ENCODE results near the gene TEX2. TPM values are rescaled to one million over a fixed set of nuclear protein-coding genes. Genes with fewer than 3 reads are reported as not detected.

TEX2 gene
- total RNA-seq, 1 experiment from 2014 or later = 27.9 TPM

DNA sequence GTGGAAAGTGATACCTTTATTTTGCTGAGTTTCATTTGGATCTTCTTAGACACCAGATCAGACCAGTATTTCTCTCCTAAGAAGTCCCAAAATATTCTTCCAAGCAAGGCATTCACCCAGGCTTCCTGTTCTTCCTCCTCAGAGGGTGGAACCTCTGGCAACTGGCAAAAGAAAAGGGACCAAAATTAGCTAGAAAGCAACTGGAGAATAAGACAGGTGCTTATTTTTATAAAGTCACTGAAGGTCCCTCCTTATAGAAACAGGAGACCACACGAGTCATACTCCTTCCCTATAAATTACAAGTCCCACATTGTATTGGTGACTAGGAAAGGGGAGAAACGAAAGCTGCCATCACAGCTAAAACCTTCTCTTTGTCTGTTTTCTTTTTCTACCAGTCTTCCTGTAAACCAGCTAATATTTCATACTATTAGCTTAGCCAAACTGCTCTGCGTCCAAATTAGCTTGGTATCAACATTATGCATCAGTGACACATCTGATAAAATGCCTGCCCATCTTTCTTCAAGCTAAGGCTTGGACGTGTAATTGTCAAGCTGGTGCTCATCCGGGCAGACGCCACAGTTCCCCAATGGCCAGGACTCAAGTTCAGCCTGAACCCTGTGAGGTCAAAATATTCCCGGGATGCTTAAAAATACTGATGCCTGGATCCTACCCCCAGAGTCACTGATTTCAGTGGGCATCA, 85.6 kb downstream of the TEX2 start:
- POLR2A ChIA-PET (ENCODE audit: unreplicated experiment) = no interaction called here
- Histone ChIP-seq H3F3A (ENCODE audit: insufficient read depth, low read depth) (no peaks in the 10 kb centered on the region), H3K9me2 (ENCODE audit: insufficient read depth) (no peaks in the 10 kb centered on the region), H3K9me3 (ENCODE audit: insufficient read depth, low read depth) (0 out of 2 replicates have a peak, but pooled peaks cover 3% of the 10 kb centered on the region), H3K27me3 (ENCODE audit: insufficient read depth, low read depth) (no peaks in the 10 kb centered on the region), H3K4me3 (no peak overlapping the region), H3K27ac (no peak overlapping the region), H3K4me2 (no peak overlapping the region), H3K79me2 (ENCODE audit: low read depth) (no peaks in the 10 kb centered on the region), H4K20me1 (ENCODE audit: insufficient read depth) (no peaks in the 10 kb centered on the region), H2AFZ (no peak overlapping the region), H3K4me1 (replicated peaks; ENCODE audit: insufficient read depth) (no peaks in the 10 kb centered on the region), H3K36me3 (ENCODE audit: low read depth) (no peaks in the 10 kb centered on the region)
- DNase-seq = no peak
- no TSS peak for BruUV-seq (replicated peaks)
- CTCF ChIA-PET = no interaction called here
- TF ChIP-seq EZH2 (IDR thresholded peaks at IDR 0.05; ENCODE audit: low read depth) = no peak
- TF ChIP-seq, protein P1, sequence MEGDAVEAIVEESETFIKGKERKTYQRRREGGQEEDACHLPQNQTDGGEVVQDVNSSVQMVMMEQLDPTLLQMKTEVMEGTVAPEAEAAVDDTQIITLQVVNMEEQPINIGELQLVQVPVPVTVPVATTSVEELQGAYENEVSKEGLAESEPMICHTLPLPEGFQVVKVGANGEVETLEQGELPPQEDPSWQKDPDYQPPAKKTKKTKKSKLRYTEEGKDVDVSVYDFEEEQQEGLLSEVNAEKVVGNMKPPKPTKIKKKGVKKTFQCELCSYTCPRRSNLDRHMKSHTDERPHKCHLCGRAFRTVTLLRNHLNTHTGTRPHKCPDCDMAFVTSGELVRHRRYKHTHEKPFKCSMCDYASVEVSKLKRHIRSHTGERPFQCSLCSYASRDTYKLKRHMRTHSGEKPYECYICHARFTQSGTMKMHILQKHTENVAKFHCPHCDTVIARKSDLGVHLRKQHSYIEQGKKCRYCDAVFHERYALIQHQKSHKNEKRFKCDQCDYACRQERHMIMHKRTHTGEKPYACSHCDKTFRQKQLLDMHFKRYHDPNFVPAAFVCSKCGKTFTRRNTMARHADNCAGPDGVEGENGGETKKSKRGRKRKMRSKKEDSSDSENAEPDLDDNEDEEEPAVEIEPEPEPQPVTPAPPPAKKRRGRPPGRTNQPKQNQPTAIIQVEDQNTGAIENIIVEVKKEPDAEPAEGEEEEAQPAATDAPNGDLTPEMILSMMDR (conservative IDR thresholded peaks at IDR 0.05) = no peak
- intact Hi-C loops (cut with micrococcal nuclease; ENCODE audit: unreplicated experiment) = no loop called here

DNA sequence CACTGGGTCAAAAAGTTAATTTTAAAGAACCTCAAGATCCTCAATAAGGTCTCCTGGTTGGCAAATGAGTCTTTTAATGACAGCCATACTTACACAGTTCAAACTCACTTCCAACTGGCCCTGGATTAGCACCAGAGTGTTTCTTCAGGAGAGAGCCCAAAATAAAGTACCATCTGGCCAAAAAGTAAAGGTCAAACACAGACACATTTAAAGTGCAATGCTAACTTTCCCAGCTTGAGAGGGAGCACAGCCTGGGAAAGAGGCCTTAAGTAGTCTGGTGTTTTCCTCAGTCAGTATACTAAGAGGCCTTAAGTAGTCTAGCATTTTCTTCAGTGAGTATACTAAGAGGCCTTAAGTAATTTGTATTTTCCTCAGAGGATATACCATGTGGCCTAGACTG, 86.5 kb downstream of the TEX2 start:
- H3K9me3 ChIP-seq (ENCODE audit: insufficient read depth, low read depth) = 0 out of 2 replicates have a peak, but pooled peaks cover 3% of the 10 kb centered on the region
- no peak overlapping the region for H3K27ac ChIP-seq
- no peak overlapping the region for H3K4me3 ChIP-seq
- CTCF ChIA-PET = interaction anchor here (0.7 kb wide), 1 partner anchor 26 kb away, joined by 3 read pairs; no protein-coding TSS in a partner anchor
- H2AFZ ChIP-seq = no peak overlapping the region
- H3K4me1 ChIP-seq (replicated peaks; ENCODE audit: insufficient read depth) = no peaks in the 10 kb centered on the region
- no peak for TF ChIP-seq EZH2 (IDR thresholded peaks at IDR 0.05; ENCODE audit: low read depth)
- TF ChIP-seq, protein P1 (conservative IDR thresholded peaks at IDR 0.05) = no peak
- H3K36me3 ChIP-seq (ENCODE audit: low read depth) = no peaks in the 10 kb centered on the region
- H3K4me2 ChIP-seq = no peak overlapping the region
- BruUV-seq (replicated peaks) = no TSS peak
- no peaks in the 10 kb centered on the region for H3K27me3 ChIP-seq (ENCODE audit: insufficient read depth, low read depth)
- no peaks in the 10 kb centered on the region for H4K20me1 ChIP-seq (ENCODE audit: insufficient read depth)
- H3K9me2 ChIP-seq (ENCODE audit: insufficient read depth) = no peaks in the 10 kb centered on the region
- DNase-seq = no peak
- H3K79me2 ChIP-seq (ENCODE audit: low read depth) = no peaks in the 10 kb centered on the region
- intact Hi-C loops (cut with micrococcal nuclease; ENCODE audit: unreplicated experiment) = no loop called here
- POLR2A ChIA-PET (ENCODE audit: unreplicated experiment) = no interaction called here
- H3F3A ChIP-seq (ENCODE audit: insufficient read depth, low read depth) = no peaks in the 10 kb centered on the region

DNA sequence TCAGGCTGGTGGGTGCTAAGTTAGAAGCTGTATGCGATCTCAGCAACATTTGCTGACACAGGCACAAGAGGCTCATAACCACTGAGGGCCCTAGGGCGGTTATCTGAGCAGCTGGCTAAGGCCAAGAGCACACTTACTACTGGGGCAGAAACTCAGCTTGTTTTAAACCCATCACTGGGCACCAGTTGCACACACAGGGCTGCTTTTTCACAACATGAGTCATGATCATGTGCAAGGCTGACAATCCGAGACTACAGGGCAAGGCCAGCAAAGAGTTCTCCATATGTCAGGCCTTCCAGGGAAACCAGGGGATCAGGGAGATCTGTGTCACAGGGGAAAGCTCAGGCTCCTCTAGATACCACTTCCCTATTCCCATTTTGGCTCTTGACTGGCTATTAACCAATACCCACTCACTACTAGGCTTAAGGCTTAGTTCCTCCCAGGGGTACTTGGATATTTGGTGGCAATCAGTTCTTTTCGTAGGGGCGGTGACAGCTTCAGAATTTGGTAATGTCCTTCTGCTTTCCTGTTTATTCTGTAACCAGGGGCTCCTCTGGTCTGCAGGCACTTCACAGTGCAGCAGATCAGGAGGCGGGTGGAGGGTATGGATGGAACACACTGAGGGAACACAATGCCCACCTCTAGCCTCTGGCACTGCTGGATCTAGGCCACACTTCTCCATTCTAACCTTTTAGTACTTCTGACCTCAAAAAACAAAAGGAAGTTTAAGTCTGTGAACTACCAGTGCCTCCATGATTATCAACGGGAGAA, 88.2 kb downstream of the TEX2 start:
- intact Hi-C loops (cut with micrococcal nuclease; ENCODE audit: unreplicated experiment) = no loop called here
- no peak overlapping the region for H3K27ac ChIP-seq
- CTCF ChIA-PET = no interaction called here

More for the DNA sequence above, 88.2 kb downstream of the TEX2 start:
- H3K36me3 ChIP-seq (ENCODE audit: low read depth) = no peaks in the 10 kb centered on the region
- no TSS peak for BruUV-seq (replicated peaks)
- no peaks in the 10 kb centered on the region for H3K79me2 ChIP-seq (ENCODE audit: low read depth)
- no peaks in the 10 kb centered on the region for H3F3A ChIP-seq (ENCODE audit: insufficient read depth, low read depth)
- H2AFZ ChIP-seq = no peak overlapping the region
- no peaks in the 10 kb centered on the region for H3K4me1 ChIP-seq (replicated peaks; ENCODE audit: insufficient read depth)
- H3K4me3 ChIP-seq = no peak overlapping the region
- no peak for TF ChIP-seq EZH2 (IDR thresholded peaks at IDR 0.05; ENCODE audit: low read depth)
- TF ChIP-seq, protein P1 (conservative IDR thresholded peaks at IDR 0.05) = no peak
- 0 out of 2 replicates have a peak, but pooled peaks cover 3% of the 10 kb centered on the region for H3K9me3 ChIP-seq (ENCODE audit: insufficient read depth, low read depth)
- no peak for DNase-seq
- H3K4me2 ChIP-seq = no peak overlapping the region
- no peaks in the 10 kb centered on the region for H3K9me2 ChIP-seq (ENCODE audit: insufficient read depth)
- no peaks in the 10 kb centered on the region for H3K27me3 ChIP-seq (ENCODE audit: insufficient read depth, low read depth)
- no peaks in the 10 kb centered on the region for H4K20me1 ChIP-seq (ENCODE audit: insufficient read depth)
- POLR2A ChIA-PET (ENCODE audit: unreplicated experiment) = no interaction called here

Measured in PC-9 (cell line).